ENCODE results near the gene GLCCI1.
"Not testable (repeated sequence)": the region's sequence is repeated elsewhere in the genome, so short reads cannot be mapped to it uniquely, and the experiment has no call there.

GLCCI1 gene

GRCh38 chr7:8086239-8086638 lies 117.6 kb downstream of the GLCCI1 start:
- no peak for DNase-seq (ENCODE audit: low read depth in 1 of 2, low spot score in 1 of 2)

- DNase-seq (ENCODE audit: low read depth in 1 of 2, low spot score in 1 of 2) = no peak
These were observed 120.6 kb downstream of the GLCCI1 start for GRCh38 chr7:8089036-8089780.

- DNase-seq (ENCODE audit: low read depth in 1 of 2, low spot score in 1 of 2) = no peak
These were observed 123.5 kb downstream of the GLCCI1 start for GRCh38 chr7:8092140-8092539.

GRCh38 chr7:8094164-8095140 lies 125.9 kb downstream of the GLCCI1 start:
- no peak for DNase-seq (ENCODE audit: low read depth in 1 of 2, low spot score in 1 of 2)

GRCh38 chr7:8101292-8101691 lies 132.7 kb downstream of the GLCCI1 start:
- DNase-seq (ENCODE audit: low read depth in 1 of 2, low spot score in 1 of 2) = not testable (repeated sequence)

- DNase-seq (ENCODE audit: low read depth in 1 of 2, low spot score in 1 of 2) = no peak
These were observed 134.7 kb downstream of the GLCCI1 start for GRCh38 chr7:8103282-8103681.

GRCh38 chr7:8105449-8106095 lies 137.0 kb downstream of the GLCCI1 start:
- DNase-seq (ENCODE audit: low read depth in 1 of 2, low spot score in 1 of 2) = no peak

GRCh38 chr7:8109196-8110022 lies 140.8 kb downstream of the GLCCI1 start:
- no peak for DNase-seq (ENCODE audit: low read depth in 1 of 2, low spot score in 1 of 2)

GRCh38 chr7:8111282-8111960 lies 142.8 kb downstream of the GLCCI1 start:
- no peak for DNase-seq (ENCODE audit: low read depth in 1 of 2, low spot score in 1 of 2)

GRCh38 chr7:8112685-8113084 lies 144.1 kb downstream of the GLCCI1 start:
- DNase-seq (ENCODE audit: low read depth in 1 of 2, low spot score in 1 of 2) = no peak

GRCh38 chr7:8113184-8113583 lies 144.6 kb downstream of the GLCCI1 start:
- no peak for DNase-seq (ENCODE audit: low read depth in 1 of 2, low spot score in 1 of 2)

GRCh38 chr7:8114175-8114574 lies 145.6 kb downstream of the GLCCI1 start:
- no peak for DNase-seq (ENCODE audit: low read depth in 1 of 2, low spot score in 1 of 2)

- DNase-seq (ENCODE audit: low read depth in 1 of 2, low spot score in 1 of 2) = no peak
These were observed 147.2 kb downstream of the GLCCI1 start for GRCh38 chr7:8115547-8116402.

- no peak for DNase-seq (ENCODE audit: low read depth in 1 of 2, low spot score in 1 of 2)
These were observed 148.6 kb downstream of the GLCCI1 start for GRCh38 chr7:8117195-8117594.

GRCh38 chr7:8119262-8119661 lies 150.7 kb downstream of the GLCCI1 start:
- no peak for DNase-seq (ENCODE audit: low read depth in 1 of 2, low spot score in 1 of 2)

- DNase-seq (ENCODE audit: low read depth in 1 of 2, low spot score in 1 of 2) = no peak
These were observed 151.9 kb downstream of the GLCCI1 start for GRCh38 chr7:8120390-8121058.

GRCh38 chr7:8121243-8121642 lies 152.6 kb downstream of the GLCCI1 start:
- no peak for DNase-seq (ENCODE audit: low read depth in 1 of 2, low spot score in 1 of 2)

GRCh38 chr7:8125680-8126444 lies 157.3 kb downstream of the GLCCI1 start:
- peak; percentile 45 to 47 for DNase-seq (ENCODE audit: low read depth in 1 of 2, low spot score in 1 of 2)

Measured in stimulated activated CD4-positive, alpha-beta T cell treated with anti-CD3 and anti-CD28 coated beads, Interleukin-15, amount 100 ng/mL, for 1 hour (primary cell).